Prostate gland (tissue), 2 donors: ENCODE results near the gene GGT5. TPM values are rescaled to one million over a fixed set of nuclear protein-coding genes. Genes with fewer than 3 reads are reported as not detected.
"Not testable (repeated sequence)": the region's sequence is repeated elsewhere in the genome, so short reads cannot be mapped to it uniquely, and the experiment has no call there.

Experiments
- DNase-seq: peaks from one replicate; pipeline ENCODE4 v3.0.0-alpha.2; 2019; ENCODE audit warnings: low spot score
- H3K27ac ChIP-seq, 2 donors: fragments of 200-600 bp; sonication (generic); 2 replicates each; pipeline ENCODE4 v1.5.1; 2017 to 2019
- H3K27me3 ChIP-seq: fragments of 200-600 bp; sonication (generic); replicated peaks from 2 replicates; pipeline ENCODE4 v1.5.1; 2019; ENCODE audit not compliant: insufficient read depth
- H3K36me3 ChIP-seq, 2 donors: fragments of 200-600 bp; sonication (generic); 1 replicate in 1 of 2; 2 replicates in 1 of 2; pipeline versions ENCODE4 v1.5.1 to v1.8.1; 2017 to 2019
- H3K4me1 ChIP-seq: fragments of 200-600 bp; sonication (generic); replicated peaks from 2 replicates; pipeline ENCODE4 v1.5.1; 2019
- H3K4me3 ChIP-seq, 2 donors: fragments of 200-600 bp; sonication (generic); 2 replicates each; pipeline ENCODE4 v1.5.1; 2017 to 2019
- H3K9me3 ChIP-seq: fragments of 200-600 bp; sonication (generic); 2 replicates; pipeline ENCODE4 v1.5.1; 2017
- CTCF ChIP-seq, 4 experiments: fragments of 200-600 bp in 2 of 4; fragments of 450-650 bp in 2 of 4; sonication (generic) in 2 of 4; IDR thresholded peaks; 1 replicate in 3 of 4; 2 replicates in 1 of 4; pipeline ENCODE4 v1.5.1; 2016 to 2019; ENCODE audit warnings: antibody characterized with exemption in 4 of 4, mild to moderate bottlenecking in 2 of 4, moderate library complexity in 2 of 4
- POLR2A ChIP-seq: fragments of 450-650 bp; IDR thresholded peaks from one replicate; pipeline ENCODE4 v1.6.1; 2016; ENCODE audit warnings: antibody characterized with exemption, mild to moderate bottlenecking
- POLR2AphosphoS5 ChIP-seq: sonication (generic); formaldehyde crosslinking; IDR thresholded peaks from one replicate; pipeline ENCODE4 v1.6.1; 2017; ENCODE audit warnings: antibody characterized with exemption
- WGBS: methylation state at CpG from one replicate; pipeline ENCODE4 v1.1.5; 2018; 5-methylcytosine and 5-hydroxymethylcytosine counted together
- intact Hi-C: fragments of 100-400 bp; cut with DNase I; formaldehyde crosslinking; loops from one replicate; pipeline ENCODE4 v1.14.2; 2022
- total RNA-seq, 2 donors: library from RNA; depleted of rRNA; stranded (reverse); fragments of >200 nt; gene quantifications; one replicate each; pipeline ENCODE4 v1.1.0, GENCODE V29; 2016

GGT5 gene
- total RNA-seq, 2 donors from 2014 or later, result 19.2 to 39.7 TPM

DNA sequence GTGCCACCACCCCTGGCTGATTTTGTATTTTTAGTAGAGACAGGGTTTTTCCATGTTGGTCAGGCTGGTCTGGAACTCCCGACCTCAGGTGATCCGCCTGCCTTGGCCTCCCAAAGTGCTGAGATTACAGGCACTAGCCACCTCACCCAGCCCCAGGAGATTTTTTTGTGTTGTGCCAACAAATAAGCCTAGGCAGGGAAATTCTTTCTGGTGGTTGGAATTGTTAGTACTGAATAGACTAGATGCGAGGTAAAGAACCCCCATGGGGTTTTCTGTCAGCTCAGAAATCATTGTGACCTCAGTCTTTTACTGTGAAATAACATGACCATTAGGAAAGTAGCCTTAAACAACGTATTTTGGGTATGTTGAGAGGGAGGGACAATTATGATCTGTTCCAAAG, 29.0 kb upstream of the GGT5 start:
- not testable (repeated sequence) for DNase-seq, H3K36me3 ChIP-seq, H3K4me3 ChIP-seq, H3K27me3 ChIP-seq, H3K9me3 ChIP-seq
- H3K27ac ChIP-seq, result peak overlapping the region in 1 of 2 donors; percentile 23
- H3K4me1 ChIP-seq, result peaks cover 15% of the 10 kb centered on the region
- intact Hi-C loops, result loop anchor here (10.0 kb wide), 1 partner anchor 251 kb away; no protein-coding TSS in a partner anchor
- WGBS, result 76% methylated on average over 4 of the region's 4 CpGs

DNA sequence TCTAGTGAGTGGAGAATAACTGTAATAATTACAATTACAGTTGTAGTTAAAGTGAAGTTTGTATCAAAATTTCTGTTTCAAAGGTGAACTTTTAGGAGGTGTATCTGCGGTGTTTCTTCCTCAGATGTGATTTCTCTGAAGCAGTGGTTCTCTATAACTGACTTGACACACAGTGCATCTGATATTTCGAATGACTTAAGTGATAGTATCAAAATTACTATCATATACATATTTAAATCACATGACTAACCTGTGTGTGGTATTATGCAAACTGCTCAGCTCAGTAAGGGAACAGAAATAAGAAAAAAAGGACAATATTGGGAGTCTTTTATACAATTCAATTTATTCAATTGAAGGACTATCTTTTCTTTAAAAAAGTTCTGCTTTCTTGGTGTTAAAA, 28.1 kb upstream of the GGT5 start:
- intact Hi-C loops, result loop anchor here (10.0 kb wide), 1 partner anchor 252 kb away; no protein-coding TSS in a partner anchor
- 85% methylated on average over 2 of the region's 2 CpGs for WGBS
- H3K36me3 ChIP-seq, H3K4me3 ChIP-seq, H3K9me3 ChIP-seq, H3K27ac ChIP-seq, DNase-seq, H3K27me3 ChIP-seq: not testable (repeated sequence)
- peaks cover 15% of the 10 kb centered on the region for H3K4me1 ChIP-seq

DNA sequence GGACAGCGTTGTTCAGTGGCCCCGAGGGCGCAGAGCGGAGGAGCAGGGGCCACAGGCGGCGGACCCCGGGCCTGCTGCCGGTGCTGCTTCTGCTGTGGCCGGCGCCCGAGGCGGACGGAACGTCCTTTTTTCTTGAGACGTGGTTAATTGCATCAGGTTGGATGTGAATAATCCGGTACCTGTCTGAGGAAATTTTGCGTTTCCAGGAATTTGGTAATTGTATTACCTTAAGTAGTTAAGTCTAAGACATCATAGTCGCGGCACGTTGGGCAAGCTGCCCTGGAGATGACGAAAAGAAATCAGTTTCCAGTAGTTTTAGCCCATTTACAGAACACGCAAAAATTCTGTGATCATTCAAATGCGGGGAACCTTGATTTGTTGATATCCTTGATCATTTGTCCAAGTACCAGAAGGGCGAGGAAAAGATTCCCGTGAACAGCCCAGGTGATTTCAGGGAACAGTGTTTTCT, 26.5 kb upstream of the GGT5 start:
- intact Hi-C loops, result loop anchor here (10.0 kb wide), 1 partner anchor 253 kb away; no protein-coding TSS in a partner anchor
- under 1% methylated on average over 25 of the region's 25 CpGs for WGBS
- H3K4me1 ChIP-seq, result peaks cover 15% of the 10 kb centered on the region

GRCh38 chr22:24270556-24271385, 25.9 kb upstream of the GGT5 start, which contains the start of gene SPECC1L:
Gene SPECC1L, plus strand, starts transcription at chr22:24270831. Its CDS starts 31,401 bp downstream, at chr22:24302232.
- no peaks in the 10 kb centered on the region for H3K36me3 ChIP-seq
- under 1% methylated on average over 76 of the region's 89 CpGs for WGBS

More for the DNA sequence above, 26.5 kb upstream of the GGT5 start:
- no peak for TF ChIP-seq POLR2AphosphoS5
- no peak for TF ChIP-seq POLR2A
- no peak for TF ChIP-seq CTCF (IDR thresholded peaks at IDR 0.05)
- Histone ChIP-seq H3K36me3 (no peaks in the 10 kb centered on the region), H3K27ac (peak overlapping the region; percentile 85 to 91), H3K4me3 (peak overlapping the region; percentile 64 to 94), H3K9me3 (no peaks in the 10 kb centered on the region), H3K27me3 (no peaks in the 10 kb centered on the region)
- no peak for DNase-seq

DNA sequence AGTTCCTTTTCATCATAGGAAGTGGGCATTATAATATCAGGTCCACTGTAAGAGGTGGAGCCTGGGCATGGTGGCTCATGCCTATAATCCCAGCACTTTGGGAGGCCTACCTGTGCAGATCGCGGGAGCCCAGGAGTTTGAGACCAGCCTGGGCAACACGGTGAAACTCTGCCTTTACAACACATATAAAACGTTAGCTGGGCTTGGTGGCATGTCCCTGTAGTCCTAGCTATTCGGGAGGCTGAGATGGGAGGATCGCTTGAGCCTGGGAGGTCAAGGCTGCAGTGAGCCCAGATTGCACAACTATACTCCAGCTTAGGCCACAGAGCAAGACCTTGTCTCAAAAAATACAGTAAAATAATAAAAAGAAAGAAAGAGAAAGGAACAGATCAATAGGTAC, 21.6 kb upstream of the GGT5 start:
- 91% methylated on average over 6 of the region's 6 CpGs for WGBS
- H3K4me3 ChIP-seq, H3K4me1 ChIP-seq, DNase-seq, H3K36me3 ChIP-seq, H3K9me3 ChIP-seq, H3K27ac ChIP-seq, intact Hi-C loops, H3K27me3 ChIP-seq: not testable (repeated sequence)

More at GRCh38 chr22:24270556-24271385, 25.9 kb upstream of the GGT5 start, which contains the start of gene SPECC1L:
- Histone ChIP-seq H3K4me3 (peak within 1 kb of the TSS; percentile 64 to 94), H3K4me1 (peaks cover 15% of the 10 kb centered on the region), H3K9me3 (no peaks in the 10 kb centered on the region), H3K27me3 (no peaks in the 10 kb centered on the region), H3K27ac (peak within 1 kb of the TSS; percentile 85 to 91)
- TF ChIP-seq POLR2AphosphoS5 (peak; percentile 80), CTCF (IDR thresholded peaks at IDR 0.05) (peak in 3 of 4 experiments; percentile 48 to 66 (median 57)), POLR2A (peak; percentile 88)
- intact Hi-C loops, result loop anchor here (10.0 kb wide), 1 partner anchor 254 kb away; no protein-coding TSS in a partner anchor
- DNase-seq, result peak; percentile 88

DNA sequence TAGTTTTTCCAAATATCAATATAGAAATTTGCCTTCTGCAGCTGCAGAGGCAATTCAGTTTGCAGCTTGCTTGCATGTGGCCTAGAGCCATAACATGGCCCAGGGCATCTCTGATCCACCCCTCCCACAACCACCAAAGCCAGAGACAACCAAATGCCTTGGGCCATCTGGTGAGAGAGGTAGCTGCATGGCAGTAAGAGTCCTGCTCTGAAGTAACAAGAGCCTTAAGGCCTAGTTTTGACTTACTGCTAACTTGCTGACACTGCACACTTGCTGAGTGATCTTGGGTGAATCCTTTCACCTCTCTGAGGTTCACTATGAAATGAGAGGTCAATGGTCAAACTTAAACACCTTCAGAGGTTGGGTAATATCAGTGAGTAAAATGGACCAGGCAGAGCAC, 20.9 kb upstream of the GGT5 start:
- no peaks in the 10 kb centered on the region for H3K9me3 ChIP-seq
- H3K27ac ChIP-seq, result no peak overlapping the region
- no peak for TF ChIP-seq POLR2A
- no peak for TF ChIP-seq CTCF (IDR thresholded peaks at IDR 0.05)
- no peak for TF ChIP-seq POLR2AphosphoS5
- intact Hi-C loops, result no loop called here
- H3K27me3 ChIP-seq, result no peaks in the 10 kb centered on the region
- no peaks in the 10 kb centered on the region for H3K36me3 ChIP-seq
- H3K4me1 ChIP-seq, result no peaks in the 10 kb centered on the region
- H3K4me3 ChIP-seq, result no peak overlapping the region
- no peak for DNase-seq

GRCh38 chr22:24264329-24264896, 19.5 kb upstream of the GGT5 start:
- intact Hi-C loops, H3K4me3 ChIP-seq, DNase-seq, H3K9me3 ChIP-seq, H3K27ac ChIP-seq, H3K27me3 ChIP-seq, H3K4me1 ChIP-seq, H3K36me3 ChIP-seq: not testable (repeated sequence)
- WGBS, result 82% methylated on average over 3 of the region's 9 CpGs

DNA sequence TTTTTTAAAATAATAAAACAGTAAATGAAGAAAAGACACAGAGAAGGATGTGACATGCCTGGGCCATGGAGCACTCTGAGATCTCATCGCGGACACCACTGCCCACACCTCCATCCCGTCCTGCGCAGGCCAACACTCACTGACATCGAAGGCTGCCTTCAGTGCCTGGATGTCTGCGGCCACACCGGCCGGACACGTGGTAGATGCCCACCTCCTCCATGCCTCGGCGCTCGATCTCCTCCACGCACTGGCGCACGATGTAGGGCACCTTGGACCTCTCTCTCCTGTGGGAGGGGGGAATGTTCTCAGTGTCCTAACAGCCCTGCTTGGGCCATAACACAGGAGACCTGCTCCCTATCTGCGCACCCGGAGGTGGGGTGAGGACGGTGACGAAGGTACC, 18.6 kb upstream of the GGT5 start:
- H3K9me3 ChIP-seq, H3K27ac ChIP-seq, H3K27me3 ChIP-seq, DNase-seq, H3K4me1 ChIP-seq, H3K4me3 ChIP-seq, H3K36me3 ChIP-seq, intact Hi-C loops: not testable (repeated sequence)
- 93% methylated on average over 15 of the region's 19 CpGs for WGBS
